NCI-H1092 treated with DMSO at 0.1 percent for 48 hours (cell line): Measurements from ENCODE around the gene MORF4L2.
"Not testable (repeated sequence)": the region's sequence is repeated elsewhere in the genome, so short reads cannot be mapped to it uniquely, and the experiment has no call there.

Experiments
- DNase-seq: peaks from one replicate; lab custom pipeline; 2025; lab: John Stamatoyannopoulos, UW

Gene MORF4L2

DNA sequence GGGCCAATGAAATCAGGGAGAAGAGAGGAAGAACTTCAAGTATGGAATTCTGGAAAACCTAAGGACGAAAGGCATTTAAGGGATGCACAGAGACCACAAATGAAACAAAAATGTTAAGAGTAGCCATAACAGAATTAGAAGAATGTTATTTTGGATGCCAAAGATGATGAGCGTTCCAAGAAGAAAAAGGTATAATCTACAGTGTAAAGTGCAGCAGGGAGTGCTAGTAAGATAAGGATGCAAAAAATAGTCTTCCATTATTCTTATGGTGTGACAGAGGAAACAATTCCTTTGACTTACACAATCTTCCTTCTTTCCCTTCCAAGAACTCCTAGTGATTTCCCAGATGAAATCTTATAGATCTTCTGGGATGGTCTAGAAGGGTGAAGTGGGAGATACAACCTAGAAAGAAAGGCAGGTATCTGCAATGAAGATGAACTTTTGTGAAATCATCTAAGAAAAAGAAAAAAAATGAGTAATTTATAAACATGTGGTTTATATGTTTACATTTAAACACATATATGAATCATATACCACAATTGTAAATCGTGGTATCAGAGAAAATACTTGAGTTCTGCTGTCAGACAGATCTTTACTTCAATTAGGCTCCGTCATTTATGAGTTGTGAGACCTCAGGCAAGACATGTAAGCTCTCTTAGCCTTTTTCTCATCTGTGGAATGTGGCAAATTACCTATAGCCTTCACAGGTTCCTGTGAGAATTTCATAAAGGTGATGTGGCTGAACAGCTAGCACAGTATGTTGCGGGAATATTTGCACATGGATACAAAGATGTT is 8.1 kb downstream of the MORF4L2 start:
- no peak for DNase-seq

DNA sequence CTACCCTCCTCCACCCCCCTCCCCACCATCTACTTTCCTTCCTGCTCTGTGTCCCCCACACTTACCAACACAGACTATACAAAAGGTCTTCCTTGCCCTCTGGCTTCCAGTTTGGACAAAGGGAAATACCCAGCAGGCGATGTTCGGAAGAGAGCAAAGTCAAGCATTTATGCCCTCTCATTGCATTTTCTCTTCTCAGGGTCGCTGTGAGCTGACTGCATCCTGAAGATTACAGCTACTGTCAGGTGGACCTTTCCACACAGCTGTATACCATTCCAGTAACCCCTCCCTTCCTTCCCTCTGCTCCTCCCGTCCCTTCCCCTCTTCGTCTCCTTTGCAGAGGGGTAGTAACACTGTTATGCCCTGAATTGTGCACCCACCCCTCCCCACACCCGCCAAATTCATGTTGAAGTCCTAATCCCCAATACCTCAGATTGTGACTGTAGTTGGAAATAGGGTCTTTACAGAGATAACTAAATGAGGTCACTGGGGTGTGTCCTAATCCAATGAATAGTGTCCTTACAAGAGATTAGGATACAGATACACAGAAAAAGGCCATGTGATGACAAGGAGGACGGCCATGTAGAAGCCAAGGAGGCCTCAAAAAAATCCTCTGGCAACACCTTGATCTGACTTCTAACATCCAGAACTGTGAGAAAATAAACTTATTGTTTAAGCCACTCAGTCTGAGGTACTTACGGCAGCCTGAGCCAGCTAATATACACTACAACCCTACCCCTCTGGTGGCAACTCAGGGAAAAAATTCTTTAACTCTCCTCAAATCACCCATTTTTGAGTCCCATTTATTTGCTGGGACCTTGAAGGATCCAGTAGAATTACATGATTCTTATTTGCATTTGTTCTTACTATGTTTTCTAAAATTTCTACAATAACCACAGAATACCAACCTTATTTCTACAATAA is 11.7 kb downstream of the MORF4L2 start:
- no peak for DNase-seq

DNA sequence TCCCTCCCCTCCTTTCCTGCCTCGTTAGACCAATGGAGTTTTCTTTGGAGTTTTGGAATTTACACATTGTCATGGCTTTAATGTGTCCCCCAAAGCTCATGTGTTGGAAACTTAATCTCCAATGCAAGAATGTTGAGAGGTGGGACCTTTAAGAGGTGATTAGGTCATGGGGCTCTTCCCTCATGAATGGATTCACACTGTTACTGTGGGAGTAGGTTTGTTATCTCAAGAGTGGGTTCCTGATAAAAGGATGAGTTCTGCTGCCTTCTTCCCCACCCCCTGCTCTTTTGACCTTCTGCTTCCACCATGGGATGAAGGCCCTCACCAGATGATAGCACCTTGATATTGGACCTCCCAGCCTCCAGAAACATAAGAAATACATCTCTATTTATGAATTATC is 16.8 kb downstream of the MORF4L2 start:
- no peak for DNase-seq

DNA sequence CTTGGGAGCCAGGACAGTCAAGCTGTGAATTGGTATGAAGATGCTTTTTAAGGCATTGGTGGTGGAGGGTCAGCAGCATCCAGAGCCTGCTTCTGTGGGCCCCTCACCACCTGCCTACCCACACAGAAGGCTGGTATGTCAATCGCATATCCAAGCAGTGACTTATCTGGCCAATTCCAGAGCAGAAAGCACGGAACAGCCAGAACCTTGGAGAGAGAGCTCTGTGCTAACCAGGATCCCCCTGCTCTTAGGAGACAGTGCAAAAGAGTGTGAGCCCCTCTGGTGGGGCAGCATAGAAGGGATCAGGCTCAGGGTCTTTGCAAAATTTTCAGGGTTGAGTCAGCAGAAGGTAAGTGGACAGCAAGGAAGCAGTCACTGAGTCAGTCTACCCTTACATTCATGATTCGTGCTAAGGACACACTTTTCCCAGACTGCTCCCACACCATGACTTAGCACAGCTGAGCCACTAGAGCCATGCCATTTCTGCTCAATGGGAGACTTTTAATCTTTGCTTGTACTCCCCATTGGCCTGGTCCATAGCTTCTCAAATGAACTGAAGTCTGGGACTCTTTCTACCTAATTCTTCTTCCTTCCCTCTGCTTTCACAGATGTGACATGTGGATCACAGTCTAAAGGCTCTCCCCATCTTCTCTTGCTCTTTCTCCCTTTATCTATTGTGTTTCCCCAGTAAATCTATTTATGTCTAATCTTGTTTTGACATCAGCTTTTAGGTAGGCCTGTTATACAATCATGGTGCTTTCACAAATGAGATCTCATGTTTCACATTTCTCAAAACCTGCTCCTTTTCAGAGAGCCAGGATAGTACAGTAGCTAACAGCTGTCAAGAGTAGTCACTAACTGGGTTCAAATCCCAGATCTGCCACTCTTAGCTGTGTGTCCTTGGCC is 20.0 kb downstream of the MORF4L2 start:
- no peak for DNase-seq

DNA sequence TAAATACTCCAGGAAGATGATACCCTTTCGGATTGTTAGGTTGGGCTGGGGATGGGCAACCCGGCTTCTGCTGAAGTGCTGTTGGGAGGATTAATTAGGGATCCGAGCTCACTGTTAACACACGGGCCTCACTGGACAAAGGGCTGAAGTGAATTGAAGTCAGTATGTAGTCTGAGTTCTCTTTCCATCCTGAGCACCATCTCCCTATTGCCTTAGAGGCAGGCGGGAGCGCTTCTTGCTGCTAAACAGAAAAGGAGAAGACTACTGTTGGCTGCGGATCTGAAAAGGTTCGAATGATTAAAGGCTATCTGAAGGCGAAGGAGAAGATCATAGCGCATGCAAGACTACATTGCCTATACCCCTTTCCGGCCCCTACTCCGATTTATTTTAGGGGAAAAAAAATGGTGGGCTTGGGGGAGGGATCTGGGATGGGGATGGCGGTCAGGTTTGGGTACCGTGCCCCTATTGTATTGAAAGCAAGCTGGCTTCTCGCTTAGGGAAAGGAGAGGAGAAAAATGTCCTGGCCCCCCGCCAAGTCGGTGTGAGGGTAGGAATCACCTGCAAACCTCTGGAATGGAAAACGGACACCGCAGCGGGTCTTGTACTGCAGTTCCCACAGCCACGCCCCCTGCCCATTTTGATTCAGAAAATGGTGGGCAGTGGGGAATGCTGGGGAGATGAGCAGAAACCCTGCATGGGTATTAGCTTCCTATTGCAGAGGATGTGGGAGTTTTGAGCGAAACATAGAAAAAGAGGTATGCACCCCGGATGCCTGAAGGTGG is 22.3 kb downstream of the MORF4L2 start:
- DNase-seq: no peak

DNA sequence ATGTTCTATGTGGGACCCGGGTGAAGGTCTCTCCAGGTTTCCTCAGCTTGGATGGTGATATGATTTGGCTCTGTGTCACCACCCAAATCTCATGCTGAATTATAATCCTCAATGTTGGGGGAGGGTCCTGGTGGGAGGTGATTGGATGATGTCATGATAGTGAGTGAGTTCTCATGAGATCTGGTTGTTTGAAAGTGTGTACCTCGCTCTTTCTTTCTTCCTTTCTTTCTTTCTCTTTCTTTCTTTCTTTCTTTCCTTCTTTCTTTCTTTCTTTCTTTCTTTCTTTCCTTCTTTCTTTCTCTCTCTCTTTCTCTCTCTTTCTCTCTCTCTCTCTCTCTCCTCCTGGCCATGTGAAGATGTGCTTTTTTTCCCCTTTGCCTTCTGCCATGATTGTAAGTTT is 27.0 kb downstream of the MORF4L2 start:
- DNase-seq: not testable (repeated sequence)

DNA sequence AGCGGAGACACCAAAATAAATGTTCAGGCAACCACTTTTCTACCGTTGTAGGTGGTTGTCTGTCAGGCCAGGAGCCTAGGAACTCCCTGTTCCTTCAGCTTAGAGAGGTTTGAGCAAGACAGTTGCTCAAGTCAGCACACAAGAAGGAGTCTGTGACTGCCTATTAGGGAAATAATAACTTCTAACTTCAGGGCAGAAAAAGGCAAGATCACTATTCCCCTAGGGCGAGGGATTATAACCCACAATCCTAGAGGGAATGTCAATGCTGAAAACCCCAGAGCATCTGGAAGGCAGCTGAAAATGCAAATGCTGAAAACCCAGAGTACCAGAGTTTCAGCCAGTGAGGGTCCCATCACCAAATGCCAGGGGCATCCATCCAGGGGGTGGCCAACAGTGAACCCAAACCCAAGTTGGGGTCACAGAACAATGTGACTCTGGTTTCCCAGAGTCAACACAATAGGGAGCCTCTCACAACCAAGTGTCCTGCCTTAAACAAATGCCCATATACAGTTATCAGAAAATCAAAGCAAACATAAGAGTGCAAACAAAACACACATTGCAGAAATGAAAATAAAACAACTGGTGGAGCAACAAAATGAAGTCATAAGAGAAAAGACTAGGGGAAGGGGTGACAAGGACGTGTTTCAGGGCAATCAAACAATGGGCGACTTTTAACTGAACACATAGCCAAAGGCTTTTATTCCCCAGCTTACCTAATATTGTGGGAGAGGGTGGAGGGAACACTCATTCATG is 27.6 kb downstream of the MORF4L2 start:
- no peak for DNase-seq

DNA sequence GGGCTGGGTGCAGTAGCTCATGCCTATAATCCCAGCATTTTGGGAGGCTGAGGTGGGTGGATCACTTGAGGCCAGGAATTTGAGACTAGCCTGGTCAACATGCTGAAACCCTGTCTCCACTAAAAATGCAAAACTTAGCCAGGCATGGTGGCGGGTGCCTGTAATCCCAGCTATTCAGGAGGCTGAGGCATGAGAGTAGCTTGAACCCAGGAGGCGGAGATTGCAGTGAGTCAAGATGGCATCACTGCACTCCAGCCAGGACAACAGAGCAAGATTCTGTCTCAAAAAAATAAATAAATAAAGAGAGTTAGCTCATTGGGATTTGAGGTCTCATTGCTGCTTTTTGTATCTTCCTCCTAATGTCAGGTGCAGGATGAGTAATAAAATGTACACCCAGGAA is 29.4 kb downstream of the MORF4L2 start:
- not testable (repeated sequence) for DNase-seq

DNA sequence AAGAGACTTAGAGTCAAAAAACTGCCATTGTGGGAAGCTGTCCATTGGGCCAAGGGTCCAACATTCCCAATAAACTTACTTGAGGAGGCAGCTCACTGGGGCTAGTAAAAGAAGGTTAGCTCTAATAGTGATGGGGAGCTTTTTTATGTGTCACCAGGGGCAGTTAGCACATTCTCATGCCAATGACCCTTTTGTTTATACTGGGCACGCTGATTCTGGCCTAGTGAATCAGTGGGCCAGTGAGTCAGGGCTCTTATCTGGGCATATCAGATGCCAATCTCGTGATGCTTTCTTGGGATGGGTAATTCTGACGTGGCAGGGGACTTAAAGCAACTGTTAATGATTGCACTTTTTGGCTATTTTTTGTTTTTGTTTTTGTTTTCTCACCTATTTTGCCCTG is 29.9 kb downstream of the MORF4L2 start:
- no peak for DNase-seq

DNA sequence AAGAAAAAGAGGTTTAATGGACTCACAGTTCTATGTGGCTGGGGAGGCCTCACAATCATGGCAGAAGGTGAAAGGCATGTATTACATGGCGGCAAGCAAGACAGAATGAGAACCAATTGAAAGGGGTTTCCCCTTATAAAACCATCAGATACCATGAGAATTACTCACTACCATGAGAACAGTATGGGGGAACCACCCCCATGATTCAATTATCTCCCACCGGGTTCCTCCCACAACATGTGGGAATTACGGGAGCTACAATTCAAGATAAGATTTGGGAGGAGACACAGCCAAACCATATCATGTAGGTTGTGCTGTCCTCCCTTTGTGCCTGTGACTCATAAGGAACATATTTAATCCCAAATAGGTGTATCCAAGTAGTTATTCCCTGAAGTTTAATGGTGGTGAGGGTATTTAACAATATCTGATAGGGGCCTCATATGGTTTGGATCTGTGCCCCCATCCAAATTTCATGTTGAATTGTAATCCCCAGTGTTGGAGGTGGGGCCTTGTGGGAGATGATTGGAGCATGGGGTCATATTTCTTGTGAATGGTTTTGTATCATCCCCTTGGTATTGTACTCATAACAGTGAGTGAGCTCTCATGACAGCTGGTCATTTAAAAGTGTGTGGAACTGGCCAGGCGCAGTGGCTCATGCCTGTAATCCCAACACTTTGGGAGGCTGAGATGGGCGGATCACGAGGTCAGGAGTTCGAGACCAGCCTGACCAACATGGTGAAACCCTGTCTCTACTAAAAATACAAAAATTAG is 31.1 kb downstream of the MORF4L2 start:
- DNase-seq: not testable (repeated sequence)

DNA sequence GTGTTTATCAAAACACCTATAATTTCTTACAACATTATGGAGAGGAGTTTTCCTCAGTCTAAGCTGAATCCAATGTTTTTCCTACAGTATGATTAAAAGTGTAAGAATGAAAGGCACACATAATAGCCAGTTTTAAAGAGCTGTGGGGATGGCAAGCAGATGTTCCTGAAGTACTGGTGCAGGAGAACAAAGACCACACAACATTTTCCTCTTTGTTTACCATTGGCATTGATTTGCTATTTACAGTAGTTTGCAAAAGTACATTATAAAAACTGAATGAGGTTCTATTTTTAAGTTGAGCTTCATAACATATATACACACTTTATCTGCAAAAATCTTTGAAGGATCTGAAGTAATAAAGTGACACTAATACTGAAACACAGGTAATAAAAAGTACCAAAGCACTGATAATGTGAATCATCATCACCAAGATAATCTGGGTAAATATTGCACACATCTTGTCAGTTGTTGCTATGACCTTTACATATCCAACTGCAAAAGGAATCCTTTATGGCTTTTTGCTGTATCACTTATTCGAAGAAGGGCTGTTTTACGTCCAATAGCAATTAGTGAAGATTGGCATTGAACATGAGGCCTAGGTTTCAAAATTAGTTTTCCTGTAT is 35.2 kb downstream of the MORF4L2 start:
- peak; percentile 20 for DNase-seq

DNA sequence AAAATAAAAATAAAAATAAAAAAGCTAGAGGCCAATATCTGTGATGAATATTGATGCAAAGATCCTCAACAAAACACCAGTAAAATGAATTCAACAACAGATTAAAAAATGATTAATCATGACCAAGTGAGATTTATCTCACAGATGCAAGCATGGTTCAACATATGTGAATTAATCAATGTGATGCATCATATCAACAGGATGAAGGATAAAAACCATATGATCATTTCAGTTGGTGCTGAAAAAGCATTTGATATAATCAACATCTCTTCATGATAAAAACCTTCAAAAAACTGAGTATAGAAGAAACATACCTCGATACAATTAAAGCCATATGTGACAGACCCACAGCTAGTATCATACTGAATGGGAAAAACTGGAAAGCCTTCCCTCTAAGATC is 38.9 kb downstream of the MORF4L2 start:
- no peak for DNase-seq

DNA sequence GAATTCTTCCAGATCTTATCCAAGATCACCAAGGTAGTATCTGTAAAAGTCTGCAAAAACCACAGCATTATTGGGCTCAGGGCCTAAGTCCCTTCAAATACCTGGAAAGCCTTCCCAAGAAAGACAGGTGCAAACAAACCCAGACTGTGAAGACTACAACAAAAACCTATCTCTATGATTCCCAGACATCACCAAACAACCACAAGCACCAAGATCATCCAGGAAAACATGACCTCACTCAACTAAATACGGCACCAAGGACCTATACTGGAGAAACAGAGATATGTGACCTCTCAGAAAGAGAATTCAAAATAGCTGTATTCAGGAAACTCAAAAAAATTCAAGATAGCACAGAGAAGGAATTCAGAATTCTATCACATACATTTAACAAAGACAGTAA is 42.4 kb downstream of the MORF4L2 start:
- DNase-seq: no peak

DNA sequence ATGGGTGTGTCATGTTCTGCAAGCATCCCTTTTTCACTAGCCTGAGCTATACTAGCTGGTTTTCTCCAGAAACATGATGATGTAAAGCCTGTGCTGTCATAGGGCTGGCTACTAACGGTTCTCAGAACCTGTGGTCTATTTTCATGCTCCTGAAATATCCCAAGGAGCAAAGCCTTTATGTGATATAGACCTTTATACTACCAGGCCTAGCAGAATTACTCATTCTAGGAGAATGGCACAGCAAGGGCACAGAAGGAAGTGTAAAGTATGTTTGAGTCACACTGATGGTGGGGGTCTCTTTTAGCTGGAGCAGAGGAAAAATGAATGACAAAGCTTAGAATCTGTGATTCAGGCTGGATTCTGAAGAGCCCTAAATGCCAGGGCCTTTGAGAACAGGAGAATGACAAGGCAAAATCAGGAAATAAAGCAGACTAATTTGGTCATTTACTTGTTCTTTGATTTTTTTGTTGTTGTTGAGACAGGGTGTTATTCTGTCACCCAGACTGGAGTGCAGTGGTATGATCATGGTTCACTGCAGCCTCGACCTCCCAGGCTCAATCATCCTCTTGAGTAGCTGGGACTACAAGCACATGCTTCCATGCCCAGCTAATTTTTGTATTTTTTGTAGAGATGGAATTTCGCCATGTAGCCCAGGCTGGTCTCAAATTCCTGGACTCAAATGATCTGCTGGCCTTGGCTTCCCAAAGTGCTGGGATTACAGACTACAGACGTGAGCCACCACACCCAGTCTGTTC is 45.9 kb downstream of the MORF4L2 start:
- no peak for DNase-seq

DNA sequence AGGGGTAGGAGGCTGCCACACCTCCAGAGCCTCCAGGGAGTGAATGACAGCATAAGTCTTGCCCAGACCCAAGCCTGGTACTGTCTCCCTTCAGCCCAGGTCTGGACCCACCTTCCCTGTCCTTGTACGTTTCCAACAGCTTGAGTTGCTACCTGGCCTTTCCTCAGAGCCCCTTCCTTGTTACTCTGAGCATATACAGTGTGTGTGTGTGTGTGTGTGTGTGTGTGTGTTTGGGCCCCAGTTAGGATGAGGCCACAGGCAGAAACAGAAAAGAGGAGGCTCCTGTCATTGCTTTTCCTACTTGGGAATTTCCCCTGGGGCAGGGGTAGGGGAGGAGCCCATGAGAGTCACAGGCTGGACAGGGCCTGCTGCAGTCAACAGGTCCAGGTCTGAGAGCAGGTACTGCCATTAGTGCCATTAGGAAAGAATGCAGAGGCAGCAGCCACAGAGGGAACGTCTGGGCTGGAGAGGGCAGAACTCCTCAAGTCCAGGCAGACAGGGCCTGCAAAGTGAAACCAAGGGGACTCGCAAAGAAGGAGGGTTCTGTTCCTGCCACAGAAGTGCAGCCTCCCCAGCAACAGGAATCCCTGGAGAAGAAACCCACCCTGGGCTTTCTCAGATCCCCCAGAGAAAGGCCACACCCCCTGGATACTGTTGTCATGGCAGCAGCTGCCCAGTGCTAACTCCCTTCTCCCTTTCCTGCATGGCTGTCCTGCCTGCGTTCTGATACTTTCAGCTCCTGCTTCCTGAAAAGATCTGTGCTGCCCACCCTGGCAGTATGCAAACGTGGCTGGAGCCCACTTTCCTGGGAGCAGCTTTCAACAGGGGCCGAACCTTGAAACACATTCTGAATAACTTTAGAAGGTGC is 47.8 kb downstream of the MORF4L2 start:
- peak; percentile 19 for DNase-seq

DNA sequence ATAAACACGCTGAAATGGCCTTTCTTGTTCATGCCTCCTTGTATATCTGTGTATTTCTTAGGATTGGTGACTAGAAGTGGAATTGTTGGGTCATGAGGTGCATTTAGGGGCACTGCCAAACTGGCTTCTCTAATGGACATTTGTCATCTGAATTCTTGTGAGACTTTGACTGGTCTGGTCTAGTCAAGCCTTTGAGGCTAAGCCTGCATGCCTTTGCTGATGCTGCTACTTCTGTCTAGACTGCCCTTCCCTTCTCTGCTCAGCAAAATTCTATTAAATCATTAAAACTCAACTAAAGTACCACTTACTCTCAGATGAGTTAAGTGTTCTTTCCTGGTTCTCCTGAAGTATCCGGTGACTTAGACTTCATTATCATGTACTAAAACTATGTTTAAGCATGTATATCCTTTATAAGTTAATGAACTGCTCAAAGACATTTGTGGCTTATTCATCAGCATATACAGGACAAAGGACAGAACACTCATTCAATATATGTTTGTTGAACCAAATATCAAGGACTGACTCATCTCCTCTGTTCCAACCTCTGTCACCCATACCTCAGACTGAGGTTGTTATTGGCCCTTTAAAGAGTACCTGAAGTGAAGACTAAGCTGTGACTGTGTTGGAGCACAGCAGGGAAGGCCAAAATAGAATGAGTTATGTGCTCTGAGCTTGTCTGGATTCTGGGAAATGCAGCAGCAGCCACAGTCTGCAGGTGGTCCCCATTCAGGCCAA is 48.7 kb downstream of the MORF4L2 start:
- no peak for DNase-seq

DNA sequence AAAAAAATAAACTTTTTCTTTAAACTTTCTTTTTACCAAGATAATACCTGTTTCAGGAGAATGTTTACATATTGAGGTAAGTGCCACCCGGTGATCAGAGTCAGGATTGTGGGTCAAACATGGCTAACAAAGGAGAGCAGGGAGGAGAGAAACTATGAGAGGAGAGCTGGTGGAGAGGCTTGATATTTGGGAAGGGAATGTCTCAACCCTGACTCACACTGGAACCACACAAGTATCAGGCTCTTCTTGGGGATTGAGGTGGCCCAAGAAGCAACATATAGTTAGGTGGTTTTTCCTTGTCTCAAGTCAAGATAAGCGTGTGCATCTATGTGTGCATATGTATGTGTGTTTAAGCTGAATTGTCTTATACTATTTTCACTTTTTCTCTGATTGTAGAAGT is 51.1 kb downstream of the MORF4L2 start:
- no peak for DNase-seq
